Thoracic aorta (tissue), 2 donors: ENCODE data around the gene LTBP1. TPM values are rescaled to one million over a fixed set of nuclear protein-coding genes. Genes with fewer than 3 reads are reported as not detected.

ENCODE experiments used
- ATAC-seq: fragments of 150-250 bp; one replicate; pipeline ENCODE4 v1.8.0; 2017; ENCODE audit warnings: low read depth; ENCODE audit not compliant: insufficient number of reproducible peaks, low FRiP score
- DNase-seq: peaks from one replicate; pipeline ENCODE4 v3.0.0-alpha.2; 2020; ENCODE audit warnings: low spot score
- H3K27ac ChIP-seq, 2 donors: fragments of 200-600 bp; sonication (generic); 1 replicate in 1 of 2; 2 replicates in 1 of 2; pipeline ENCODE4 v1.5.1; 2016; ENCODE audit warnings: mild to moderate bottlenecking in 2 of 2, moderate library complexity in 2 of 2
- H3K27me3 ChIP-seq: fragments of 200-600 bp; sonication (generic); replicated peaks from 2 replicates; pipeline ENCODE4 v1.6.0; 2016; ENCODE audit warnings: mild to moderate bottlenecking; ENCODE audit not compliant: insufficient read depth
- H3K36me3 ChIP-seq: fragments of 200-600 bp; sonication (generic); one replicate; pipeline ENCODE4 v1.5.1; 2016
- H3K4me1 ChIP-seq, 2 donors: fragments of 200-600 bp; sonication (generic); 1 replicate in 1 of 2; 2 replicates in 1 of 2; pipeline versions ENCODE4 v1.5.1 to v1.6.0; 2016; ENCODE audit warnings: low read depth in 2 of 2, mild to moderate bottlenecking in 1 of 2; ENCODE audit not compliant: control insufficient read depth in 1 of 2
- H3K4me3 ChIP-seq: fragments of 200-600 bp; sonication (generic); 2 replicates; pipeline ENCODE4 v1.5.1; 2016; ENCODE audit warnings: mild to moderate bottlenecking
- H3K9me3 ChIP-seq: fragments of 200-600 bp; sonication (generic); 2 replicates; pipeline ENCODE4 v1.5.1; 2016
- total RNA-seq, 2 donors: library from RNA; depleted of rRNA; stranded (reverse); fragments of >200 nt; gene quantifications; one replicate each; pipeline versions ENCODE4 v1.1.0 to v1.2.3, GENCODE V29; 2016
- TF ChIP-seq, protein P1 (sequence below): fragments of 200-600 bp; sonication (generic); IDR thresholded peaks from one replicate; pipeline ENCODE4 v1.5.1; 2019; ENCODE audit warnings: antibody characterized with exemption

LTBP1 gene
- total RNA-seq, 2 donors from 2014 or later, result 584 to 786 TPM

GRCh38 chr2:33074197-33074596 lies 127.4 kb downstream of the LTBP1 start:
- TF ChIP-seq, protein P1, sequence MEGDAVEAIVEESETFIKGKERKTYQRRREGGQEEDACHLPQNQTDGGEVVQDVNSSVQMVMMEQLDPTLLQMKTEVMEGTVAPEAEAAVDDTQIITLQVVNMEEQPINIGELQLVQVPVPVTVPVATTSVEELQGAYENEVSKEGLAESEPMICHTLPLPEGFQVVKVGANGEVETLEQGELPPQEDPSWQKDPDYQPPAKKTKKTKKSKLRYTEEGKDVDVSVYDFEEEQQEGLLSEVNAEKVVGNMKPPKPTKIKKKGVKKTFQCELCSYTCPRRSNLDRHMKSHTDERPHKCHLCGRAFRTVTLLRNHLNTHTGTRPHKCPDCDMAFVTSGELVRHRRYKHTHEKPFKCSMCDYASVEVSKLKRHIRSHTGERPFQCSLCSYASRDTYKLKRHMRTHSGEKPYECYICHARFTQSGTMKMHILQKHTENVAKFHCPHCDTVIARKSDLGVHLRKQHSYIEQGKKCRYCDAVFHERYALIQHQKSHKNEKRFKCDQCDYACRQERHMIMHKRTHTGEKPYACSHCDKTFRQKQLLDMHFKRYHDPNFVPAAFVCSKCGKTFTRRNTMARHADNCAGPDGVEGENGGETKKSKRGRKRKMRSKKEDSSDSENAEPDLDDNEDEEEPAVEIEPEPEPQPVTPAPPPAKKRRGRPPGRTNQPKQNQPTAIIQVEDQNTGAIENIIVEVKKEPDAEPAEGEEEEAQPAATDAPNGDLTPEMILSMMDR, result no peak
- Histone ChIP-seq H3K4me1 (peaks cover 19 to 72% of the 10 kb centered on the region in 2 donors), H3K9me3 (no peaks in the 10 kb centered on the region), H3K4me3 (no peak overlapping the region), H3K27ac (peak overlapping the region; percentile 48 to 95), H3K27me3 (no peaks in the 10 kb centered on the region), H3K36me3 (no peaks in the 10 kb centered on the region)
- ATAC-seq (no peak), DNase-seq (no peak)

DNA sequence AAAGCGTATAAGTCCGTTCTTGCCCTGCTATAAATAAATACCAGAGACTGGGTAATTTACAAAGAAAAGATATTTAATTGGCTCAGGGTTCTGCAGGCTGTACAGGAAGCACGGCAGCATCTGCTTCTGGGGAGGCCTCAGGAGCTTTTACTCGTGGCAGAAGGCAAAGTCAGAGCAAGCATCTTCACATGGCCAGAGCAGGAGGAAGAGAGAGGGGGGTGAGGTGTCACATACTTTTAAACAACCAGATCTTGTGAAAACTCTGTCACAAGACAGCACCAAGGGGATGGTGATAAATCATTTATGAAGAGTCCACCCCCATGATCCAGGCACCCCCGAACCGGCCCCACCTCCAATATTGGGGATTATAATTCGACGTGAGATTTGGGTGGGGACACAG lies 130.6 kb downstream of the LTBP1 start:
- no peaks in the 10 kb centered on the region for H3K36me3 ChIP-seq
- DNase-seq (no peak), ATAC-seq (no peak)

DNA sequence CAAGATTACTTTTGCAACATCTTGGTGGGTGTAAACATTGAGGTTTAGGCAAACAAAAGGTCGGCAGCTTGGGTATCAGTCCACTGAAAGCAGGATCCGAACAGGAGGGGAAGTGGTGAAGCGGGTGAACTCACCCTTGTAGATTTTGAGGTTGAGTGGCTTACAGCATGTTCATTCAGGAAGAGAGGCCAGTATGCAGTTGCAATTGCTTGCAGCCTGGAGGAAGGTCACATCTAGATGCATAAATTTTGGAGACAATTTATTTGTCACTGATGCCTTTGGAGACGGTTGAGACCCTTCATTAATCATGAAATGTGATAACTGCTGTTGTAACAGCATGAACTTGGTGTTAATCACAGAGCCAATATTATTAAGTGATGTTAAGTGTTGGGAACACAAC lies 131.1 kb downstream of the LTBP1 start:
- TF ChIP-seq, protein P1, result no peak
- peaks cover 5 to 61% of the 10 kb centered on the region in 2 donors for H3K4me1 ChIP-seq
- H3K36me3 ChIP-seq, result no peaks in the 10 kb centered on the region
- no peak for DNase-seq
- no peaks in the 10 kb centered on the region for H3K9me3 ChIP-seq
- peak overlapping the region; percentile 31 to 56 for H3K27ac ChIP-seq
- no peak for ATAC-seq
- no peaks in the 10 kb centered on the region for H3K27me3 ChIP-seq
- no peak overlapping the region for H3K4me3 ChIP-seq

More for the DNA sequence above, 130.6 kb downstream of the LTBP1 start:
- peaks cover 8 to 63% of the 10 kb centered on the region in 2 donors for H3K4me1 ChIP-seq
- TF ChIP-seq, protein P1, result no peak
- peak overlapping the region; percentile 31 to 56 for H3K27ac ChIP-seq
- no peaks in the 10 kb centered on the region for H3K27me3 ChIP-seq
- H3K4me3 ChIP-seq, result no peak overlapping the region
- no peaks in the 10 kb centered on the region for H3K9me3 ChIP-seq

DNA sequence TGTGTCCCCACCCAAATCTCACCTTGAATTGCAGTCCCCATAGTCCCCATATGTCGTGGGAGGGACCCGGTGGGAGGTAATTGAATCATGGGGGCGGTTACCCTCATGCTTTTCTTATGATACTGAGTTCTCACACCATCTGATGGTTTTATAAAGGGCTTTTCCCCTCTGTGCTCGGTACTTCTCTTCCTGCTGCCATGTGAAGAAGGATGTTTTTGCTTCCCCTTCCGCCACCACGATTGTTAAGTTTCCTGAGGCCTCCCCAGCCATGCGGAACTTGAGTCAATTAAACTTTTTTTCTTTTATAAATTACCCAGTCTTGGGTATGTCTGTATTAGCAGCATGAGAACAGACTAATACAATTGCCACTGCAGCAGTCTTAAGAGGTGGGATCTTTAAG lies 134.9 kb downstream of the LTBP1 start:
- Histone ChIP-seq H3K36me3 (no peaks in the 10 kb centered on the region), H3K9me3 (no peaks in the 10 kb centered on the region), H3K27me3 (no peaks in the 10 kb centered on the region), H3K4me1 (peaks cover 19 to 80% of the 10 kb centered on the region in 2 donors), H3K4me3 (no peak overlapping the region), H3K27ac (peak overlapping the region in 1 of 2 donors; percentile 12)
- TF ChIP-seq, protein P1, result no peak
- no peak for ATAC-seq
- DNase-seq, result no peak

GRCh38 chr2:33083699-33084387 lies 137.1 kb downstream of the LTBP1 start:
- Histone ChIP-seq H3K27me3 (no peaks in the 10 kb centered on the region), H3K9me3 (no peaks in the 10 kb centered on the region), H3K27ac (peak overlapping the region; percentile 55), H3K4me1 (peaks cover 15 to 64% of the 10 kb centered on the region in 2 donors), H3K36me3 (no peaks in the 10 kb centered on the region), H3K4me3 (no peak overlapping the region)
- DNase-seq (no peak), ATAC-seq (no peak)
- TF ChIP-seq, protein P1, result no peak
